ENCODE results near the gene SLC4A1.

SLC4A1 gene

DNA sequence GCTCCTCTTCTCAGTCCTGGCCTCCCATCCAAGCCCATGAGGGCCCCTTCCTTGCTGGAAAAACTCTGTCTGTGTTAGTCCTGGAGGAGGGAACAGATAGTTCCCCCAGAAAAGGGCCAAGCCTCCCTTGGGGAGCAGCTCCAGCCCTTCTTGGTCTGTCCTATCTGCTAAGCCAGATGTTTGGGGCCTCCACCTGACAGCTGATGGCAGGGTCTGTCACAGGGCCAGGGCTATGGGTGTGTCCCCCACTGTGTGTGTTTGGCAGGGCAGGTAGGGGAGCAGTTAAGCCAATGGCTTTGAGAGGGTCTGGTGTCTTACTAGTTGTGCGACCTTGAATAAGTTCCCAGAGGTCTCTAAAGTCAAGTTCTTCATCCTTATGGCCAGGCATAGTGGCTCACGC is 13.6 kb upstream of the SLC4A1 start:
- Mint-ChIP-seq H3K27ac (no peak overlapping the region), H3K36me3 (ENCODE audit: low read depth) (no peaks in the 10 kb centered on the region), H3K27me3 (ENCODE audit: low read depth) (peaks cover 14% of the 10 kb centered on the region)

DNA sequence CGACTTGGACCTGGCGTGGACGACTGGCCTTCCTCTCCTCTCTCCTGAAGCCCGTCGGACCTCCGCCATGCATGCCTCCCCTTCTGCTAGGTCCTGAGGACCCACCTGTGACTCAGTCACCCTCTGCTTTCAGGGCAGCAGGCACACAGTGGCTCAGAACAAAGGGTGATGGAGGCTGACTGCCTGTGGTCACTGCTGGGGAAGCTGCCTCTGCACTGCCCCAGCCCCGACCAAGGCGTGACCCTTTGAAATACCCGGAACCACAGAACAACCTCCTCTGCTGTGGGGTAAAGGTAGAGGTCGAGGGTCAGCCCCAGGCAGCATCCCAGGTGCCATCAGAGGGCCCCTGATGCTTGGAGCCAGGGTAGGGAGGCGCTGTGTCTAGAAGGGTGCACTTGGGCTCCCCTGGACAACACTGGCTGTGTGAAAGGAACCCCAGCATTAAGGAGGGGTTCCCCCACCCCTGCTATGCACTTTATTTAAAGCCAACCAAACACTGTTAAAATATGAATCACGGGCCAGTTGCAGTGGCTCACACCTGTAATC is 12.5 kb upstream of the SLC4A1 start:
- Mint-ChIP-seq H3K9me3 (no peaks in the 10 kb centered on the region), H3K27ac (peak overlapping the region in 1 of 3 experiments; percentile 24), H3K27me3 (ENCODE audit: low read depth) (peaks cover 14% of the 10 kb centered on the region), H3K4me3 (no peak overlapping the region), H3K4me1 (peaks cover 5% of the 10 kb centered on the region), H3K36me3 (ENCODE audit: low read depth) (no peaks in the 10 kb centered on the region)
- TF ChIP-seq, protein P1, sequence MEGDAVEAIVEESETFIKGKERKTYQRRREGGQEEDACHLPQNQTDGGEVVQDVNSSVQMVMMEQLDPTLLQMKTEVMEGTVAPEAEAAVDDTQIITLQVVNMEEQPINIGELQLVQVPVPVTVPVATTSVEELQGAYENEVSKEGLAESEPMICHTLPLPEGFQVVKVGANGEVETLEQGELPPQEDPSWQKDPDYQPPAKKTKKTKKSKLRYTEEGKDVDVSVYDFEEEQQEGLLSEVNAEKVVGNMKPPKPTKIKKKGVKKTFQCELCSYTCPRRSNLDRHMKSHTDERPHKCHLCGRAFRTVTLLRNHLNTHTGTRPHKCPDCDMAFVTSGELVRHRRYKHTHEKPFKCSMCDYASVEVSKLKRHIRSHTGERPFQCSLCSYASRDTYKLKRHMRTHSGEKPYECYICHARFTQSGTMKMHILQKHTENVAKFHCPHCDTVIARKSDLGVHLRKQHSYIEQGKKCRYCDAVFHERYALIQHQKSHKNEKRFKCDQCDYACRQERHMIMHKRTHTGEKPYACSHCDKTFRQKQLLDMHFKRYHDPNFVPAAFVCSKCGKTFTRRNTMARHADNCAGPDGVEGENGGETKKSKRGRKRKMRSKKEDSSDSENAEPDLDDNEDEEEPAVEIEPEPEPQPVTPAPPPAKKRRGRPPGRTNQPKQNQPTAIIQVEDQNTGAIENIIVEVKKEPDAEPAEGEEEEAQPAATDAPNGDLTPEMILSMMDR (IDR thresholded peaks at IDR 0.05; ENCODE audit: unreplicated experiment in 3 of 3) = no peak

More for the DNA sequence above, 13.6 kb upstream of the SLC4A1 start:
- H3K4me1 Mint-ChIP-seq = peaks cover 5% of the 10 kb centered on the region
- H3K4me3 Mint-ChIP-seq = no peak overlapping the region
- H3K9me3 Mint-ChIP-seq = no peaks in the 10 kb centered on the region
- TF ChIP-seq, protein P1 (IDR thresholded peaks at IDR 0.05; ENCODE audit: unreplicated experiment in 3 of 3) = no peak

DNA sequence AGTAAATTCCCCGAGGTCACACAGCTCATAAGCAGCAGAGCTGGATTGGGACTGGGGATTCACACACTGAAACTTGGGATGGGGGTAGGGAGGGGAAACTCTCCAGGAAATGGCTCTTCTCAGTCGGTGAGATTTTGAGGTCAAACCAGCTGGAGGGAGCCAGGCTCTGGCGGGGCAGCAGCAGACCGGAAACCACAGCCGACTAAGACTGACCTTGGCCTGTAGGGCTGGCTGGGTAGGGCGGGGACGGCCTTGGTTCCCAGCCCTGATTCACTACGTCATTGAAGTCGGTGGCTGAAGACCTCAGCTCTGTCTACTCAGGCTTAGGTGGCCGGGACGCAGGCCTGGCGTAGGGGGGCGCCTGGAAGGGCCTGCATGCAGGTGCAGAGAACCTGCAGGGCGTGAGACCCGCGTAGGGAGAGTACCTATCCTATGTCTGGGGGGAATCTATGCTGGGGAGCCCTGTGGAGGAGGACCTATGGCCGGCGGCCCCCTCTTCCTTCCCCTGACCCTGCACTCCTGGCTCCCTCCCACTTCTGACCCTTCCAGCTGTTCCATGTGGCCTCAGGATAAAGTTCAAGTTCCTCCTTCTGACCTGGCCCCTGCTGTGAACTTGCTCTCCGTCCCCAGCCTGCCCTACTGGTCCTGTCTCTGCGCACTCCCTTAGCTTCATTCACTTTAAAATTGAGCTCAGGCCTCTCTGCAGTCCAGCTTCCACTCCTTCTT is 11.9 kb upstream of the SLC4A1 start:
- Mint-ChIP-seq H3K4me3 (no peak overlapping the region), H3K36me3 (ENCODE audit: low read depth) (no peaks in the 10 kb centered on the region), H3K9me3 (no peaks in the 10 kb centered on the region), H3K4me1 (peaks cover 5% of the 10 kb centered on the region), H3K27me3 (ENCODE audit: low read depth) (peaks cover 18% of the 10 kb centered on the region), H3K27ac (peak overlapping the region in 1 of 3 experiments; percentile 24)
- TF ChIP-seq, protein P1 (IDR thresholded peaks at IDR 0.05; ENCODE audit: unreplicated experiment in 3 of 3) = no peak

DNA sequence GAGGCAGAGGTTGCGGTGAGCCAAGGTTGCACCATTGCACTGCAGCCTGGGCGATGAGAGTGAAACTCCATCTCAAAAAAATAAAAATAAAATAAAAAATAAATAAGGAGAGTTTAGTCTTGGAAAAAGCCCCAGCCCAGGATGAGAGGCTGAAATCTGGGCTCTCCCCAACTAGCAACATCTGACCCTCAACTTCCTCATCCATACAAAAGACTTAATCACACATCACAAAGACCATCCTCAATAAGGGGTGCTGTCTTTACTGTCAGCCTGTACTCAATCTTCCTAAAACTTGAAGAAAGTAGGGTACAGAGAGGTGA is 11.4 kb upstream of the SLC4A1 start:
- Mint-ChIP-seq H3K27me3 (ENCODE audit: low read depth) (peaks cover 18% of the 10 kb centered on the region), H3K9me3 (no peaks in the 10 kb centered on the region), H3K4me3 (no peak overlapping the region), H3K4me1 (peaks cover 5% of the 10 kb centered on the region), H3K27ac (peak overlapping the region in 1 of 3 experiments; percentile 24), H3K36me3 (ENCODE audit: low read depth) (no peaks in the 10 kb centered on the region)
- TF ChIP-seq, protein P1 (IDR thresholded peaks at IDR 0.05; ENCODE audit: unreplicated experiment in 3 of 3) = no peak

DNA sequence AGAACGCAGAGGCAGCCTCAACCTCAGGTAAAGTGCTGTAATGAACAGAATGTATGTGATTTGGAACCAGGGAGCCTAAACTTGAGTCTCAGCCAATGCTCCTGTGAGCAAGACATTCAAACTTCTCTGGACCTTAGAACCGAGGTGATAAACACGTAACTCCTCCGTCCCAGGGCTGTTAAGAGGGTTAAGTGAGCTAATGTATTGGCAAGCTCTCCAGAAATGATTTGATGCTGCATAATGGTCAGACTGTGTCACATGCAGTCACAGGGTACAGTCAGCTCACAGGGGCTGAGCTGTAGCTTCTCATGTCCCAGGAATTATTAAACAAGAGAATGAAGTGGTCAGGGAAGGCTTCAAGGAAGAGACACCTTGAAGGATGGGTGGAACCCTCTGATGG is 10.0 kb upstream of the SLC4A1 start:
- peaks cover 18% of the 10 kb centered on the region for H3K27me3 Mint-ChIP-seq (ENCODE audit: low read depth)
- H3K4me3 Mint-ChIP-seq = no peak overlapping the region
- H3K4me1 Mint-ChIP-seq = peaks cover 9% of the 10 kb centered on the region
- H3K36me3 Mint-ChIP-seq (ENCODE audit: low read depth) = no peaks in the 10 kb centered on the region
- no peaks in the 10 kb centered on the region for H3K9me3 Mint-ChIP-seq
- TF ChIP-seq, protein P1 (IDR thresholded peaks at IDR 0.05; ENCODE audit: unreplicated experiment in 3 of 3) = no peak
- H3K27ac Mint-ChIP-seq = no peak overlapping the region

DNA sequence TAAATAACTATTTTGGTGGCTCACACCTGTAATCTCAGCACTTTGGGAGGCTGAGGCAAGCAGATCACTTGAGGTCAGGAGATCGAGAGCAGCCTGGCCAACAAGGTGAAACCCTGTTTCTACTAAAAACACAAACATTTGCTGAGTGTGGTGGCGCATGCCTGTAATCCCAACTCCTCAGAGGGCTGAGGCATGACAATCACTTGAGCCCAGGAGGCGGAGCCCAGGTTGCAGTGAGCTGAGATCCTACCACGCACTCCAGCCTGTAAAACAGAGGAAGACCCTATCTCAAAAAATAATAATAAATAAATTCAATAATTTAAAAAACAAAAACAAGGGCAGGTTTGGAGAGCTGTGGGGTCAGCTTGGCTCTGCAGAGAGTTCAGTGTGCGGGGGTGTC is 5.7 kb upstream of the SLC4A1 start:
- Mint-ChIP-seq H3K36me3 (ENCODE audit: low read depth) (no peaks in the 10 kb centered on the region), H3K4me1 (peaks cover 13% of the 10 kb centered on the region), H3K4me3 (no peak overlapping the region), H3K27me3 (ENCODE audit: low read depth) (peaks cover 19% of the 10 kb centered on the region), H3K27ac (no peak overlapping the region), H3K9me3 (no peaks in the 10 kb centered on the region)
- TF ChIP-seq, protein P1 (IDR thresholded peaks at IDR 0.05; ENCODE audit: unreplicated experiment in 3 of 3) = no peak

All from nephron (organoid).